WTC11 (cell line): Measurements from ENCODE around the gene CAAP1. TPM values are rescaled to one million over a fixed set of nuclear protein-coding genes. Genes with fewer than 3 reads are reported as not detected.

Experiments
- ATAC-seq: fragments of 200-7000 bp; cut with Tn5 transposase; 2 replicates; pipeline ENCODE4 v1.10.0; 2021; ENCODE audit warnings: mild to moderate bottlenecking, moderate library complexity
- CTCF ChIA-PET: fragments of 300-600 bp; sonication (Branson Sonifier 250); formaldehyde crosslinking; loops from one replicate; lab custom pipeline; 2021; ENCODE audit warnings: antibody characterized with exemption; lab: Charles Lee
- POLR2A ChIA-PET: fragments of 350-600 bp; sonication (Branson Sonifier 250); formaldehyde crosslinking; loops from one replicate; lab custom pipeline; 2021; ENCODE audit warnings: antibody characterized with exemption; lab: Charles Lee
- DNase-seq: peaks from one replicate; pipeline ENCODE4 v3.0.0; 2021; ENCODE audit warnings: low spot score
- H3K27ac Mint-ChIP-seq: 2 replicates; pipeline ENCODE4 v1.8.0; 2021; ENCODE audit warnings: mixed read lengths
- H3K27me3 Mint-ChIP-seq: 2 replicates; pipeline ENCODE4 v1.8.0; 2021; ENCODE audit warnings: low read depth, mild to moderate bottlenecking, moderate library complexity, mixed read lengths
- H3K36me3 Mint-ChIP-seq: 2 replicates; pipeline ENCODE4 v1.8.0; 2021; ENCODE audit warnings: mixed read lengths
- H3K4me1 Mint-ChIP-seq: 2 replicates; pipeline ENCODE4 v1.8.0; 2022; ENCODE audit warnings: mixed read lengths
- H3K4me3 Mint-ChIP-seq: 2 replicates; pipeline ENCODE4 v1.8.0; 2021; ENCODE audit warnings: mild to moderate bottlenecking, moderate library complexity, mixed read lengths
- H3K9me3 Mint-ChIP-seq: 2 replicates; pipeline ENCODE4 v1.8.0; 2021; ENCODE audit warnings: mixed read lengths
- CREM ChIP-seq: sonication (generic); formaldehyde crosslinking; IDR thresholded peaks from 2 replicates; pipeline ENCODE4 v1.8.1; 2022; ENCODE audit warnings: mild to moderate bottlenecking, missing genetic modification reagents, moderate library complexity
- FOXJ3 ChIP-seq: sonication (generic); formaldehyde crosslinking; IDR thresholded peaks from 2 replicates; pipeline ENCODE4 v1.9.0; 2021; ENCODE audit warnings: missing genetic modification reagents, mild to moderate bottlenecking, borderline replicate concordance
- FOXK1 ChIP-seq: sonication (generic); formaldehyde crosslinking; IDR thresholded peaks from 2 replicates; pipeline ENCODE4 v1.8.0; 2022; ENCODE audit warnings: mild to moderate bottlenecking, moderate library complexity, missing genetic modification reagents
- FOXP1 ChIP-seq: sonication (generic); formaldehyde crosslinking; IDR thresholded peaks from 2 replicates; pipeline ENCODE4 v1.8.0; 2022; ENCODE audit warnings: missing genetic modification reagents, mild to moderate bottlenecking, moderate library complexity, borderline replicate concordance
- GRHL2 ChIP-seq: fragments of 250-450 bp; sonication (Bioruptor Pico); IDR thresholded peaks from 2 replicates; pipeline ENCODE4 v1.8.0; 2022; ENCODE audit warnings: mild to moderate bottlenecking, moderate library complexity; ENCODE audit not compliant: insufficient replicate concordance, severe bottlenecking
- HMGA2 ChIP-seq: fragments of 250-450 bp; sonication (Bioruptor Pico); IDR thresholded peaks from 2 replicates; pipeline ENCODE4 v1.4.0; 2021; ENCODE audit warnings: mild to moderate bottlenecking, moderate library complexity
- JAZF1 ChIP-seq: fragments of 250-450 bp; sonication (Bioruptor Pico); IDR thresholded peaks from 2 replicates; pipeline ENCODE4 v1.9.0; 2021; ENCODE audit warnings: moderate library complexity, mild to moderate bottlenecking, inconsistent platforms
- JUN ChIP-seq: sonication (generic); formaldehyde crosslinking; IDR thresholded peaks from 2 replicates; pipeline ENCODE4 v1.8.0; 2023; ENCODE audit warnings: mild to moderate bottlenecking, missing genetic modification reagents
- NR2C2 ChIP-seq: sonication (generic); formaldehyde crosslinking; IDR thresholded peaks from 2 replicates; pipeline ENCODE4 v1.8.0; 2022; ENCODE audit warnings: mild to moderate bottlenecking, missing genetic modification reagents
- OVOL2 ChIP-seq: fragments of 250-450 bp; sonication (Bioruptor Pico); IDR thresholded peaks from 2 replicates; pipeline ENCODE4 v1.9.0; 2021; ENCODE audit warnings: mild to moderate bottlenecking, borderline replicate concordance
- PRRX2 ChIP-seq: fragments of 250-450 bp; sonication (Bioruptor Pico); IDR thresholded peaks from 2 replicates; pipeline ENCODE4 v1.8.0; 2021; ENCODE audit warnings: mild to moderate bottlenecking
- RELA ChIP-seq: sonication (generic); formaldehyde crosslinking; IDR thresholded peaks from 2 replicates; pipeline ENCODE4 v1.8.1; 2022; ENCODE audit warnings: missing genetic modification reagents, mild to moderate bottlenecking, borderline replicate concordance
- RORB ChIP-seq: fragments of 250-450 bp; sonication (Bioruptor Pico); IDR thresholded peaks from 2 replicates; pipeline ENCODE4 v1.9.0; 2021; ENCODE audit warnings: mild to moderate bottlenecking
- SMAD3 ChIP-seq: sonication (generic); formaldehyde crosslinking; IDR thresholded peaks from 2 replicates; pipeline ENCODE4 v1.8.0; 2022; ENCODE audit warnings: missing genetic modification reagents, mild to moderate bottlenecking, borderline replicate concordance
- TCF7 ChIP-seq: sonication (generic); formaldehyde crosslinking; IDR thresholded peaks from 2 replicates; pipeline ENCODE4 v1.8.0; 2022; ENCODE audit warnings: mild to moderate bottlenecking, low read depth, missing genetic modification reagents, moderate library complexity
- TP53 ChIP-seq: sonication (generic); formaldehyde crosslinking; IDR thresholded peaks from 2 replicates; pipeline ENCODE4 v1.8.1; 2023; ENCODE audit warnings: mild to moderate bottlenecking, missing genetic modification reagents
- ZNF121 ChIP-seq: sonication (generic); formaldehyde crosslinking; IDR thresholded peaks from 2 replicates; pipeline ENCODE4 v1.8.0; 2023; ENCODE audit warnings: missing genetic modification reagents
- ZNF423 ChIP-seq: fragments of 250-450 bp; sonication (Bioruptor Pico); IDR thresholded peaks from 2 replicates; pipeline ENCODE4 v2.1.2; 2022; ENCODE audit warnings: mild to moderate bottlenecking, moderate library complexity
- total RNA-seq: library from RNA; stranded (reverse); gene quantifications from 3 replicates; pipeline ENCODE4 v1.2.3, GENCODE V29; 2021
- TF ChIP-seq, protein P1 (sequence below): sonication (generic); formaldehyde crosslinking; IDR thresholded peaks from 2 replicates; pipeline ENCODE4 v1.8.0; 2022; ENCODE audit warnings: missing genetic modification reagents
- TF ChIP-seq, protein P2 (sequence below): sonication (generic); formaldehyde crosslinking; IDR thresholded peaks from 2 replicates; pipeline ENCODE4 v1.8.0; 2022; ENCODE audit warnings: mild to moderate bottlenecking, missing genetic modification reagents
- TF ChIP-seq, protein P3 (sequence below): sonication (generic); formaldehyde crosslinking; IDR thresholded peaks from 2 replicates; pipeline ENCODE4 v1.8.1; 2023; ENCODE audit warnings: mild to moderate bottlenecking, moderate library complexity, missing genetic modification reagents
- TF ChIP-seq, protein P4 (sequence below): sonication (generic); formaldehyde crosslinking; IDR thresholded peaks from 2 replicates; pipeline ENCODE4 v1.8.0; 2023; ENCODE audit warnings: missing genetic modification reagents
- TF ChIP-seq, protein P5 (sequence below): sonication (generic); formaldehyde crosslinking; IDR thresholded peaks from 2 replicates; pipeline ENCODE4 v1.8.1; 2023; ENCODE audit warnings: mild to moderate bottlenecking, missing genetic modification reagents
- TF ChIP-seq, protein P6 (sequence below): sonication (generic); formaldehyde crosslinking; IDR thresholded peaks from 2 replicates; pipeline ENCODE4 v1.8.1; 2022; ENCODE audit warnings: missing genetic modification reagents, borderline replicate concordance

Gene CAAP1
- total RNA-seq, 1 experiment from 2014 or later: 45.4 TPM

DNA sequence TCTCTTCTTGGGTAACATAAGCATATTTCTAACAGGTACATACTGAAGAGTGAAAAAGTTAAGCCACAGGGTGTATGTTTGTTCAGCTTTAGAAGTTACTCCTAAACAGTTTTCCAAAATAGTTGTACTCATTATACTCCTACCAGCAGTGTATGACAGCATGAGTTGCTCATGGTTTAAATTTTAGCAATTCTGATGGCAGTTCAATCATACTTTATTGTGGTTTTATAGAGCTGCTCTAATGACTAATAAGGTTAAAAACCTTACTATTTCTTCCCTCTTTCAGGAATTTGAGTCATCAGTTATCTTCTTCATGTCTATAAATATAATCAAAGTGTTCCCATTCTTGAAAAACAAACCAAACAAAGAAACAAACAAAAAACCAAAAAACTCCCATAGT is 81.5 kb downstream of the CAAP1 start:
- no peak for DNase-seq
- POLR2A ChIA-PET: no interaction called here
- TF ChIP-seq FOXJ3 (no peak), SMAD3 (CRISPR knock-in tag) (no peak), JUN (CRISPR knock-in tag) (no peak), OVOL2 (CRISPR knock-in tag) (no peak), PRRX2 (no peak), HMGA2 (no peak), ZNF423 (CRISPR knock-in tag) (no peak), FOXK1 (no peak), TCF7 (CRISPR knock-in tag) (no peak), CREM (no peak), RELA (CRISPR knock-in tag) (no peak), FOXP1 (no peak), GRHL2 (CRISPR knock-in tag) (no peak), NR2C2 (CRISPR knock-in tag) (no peak), TP53 (CRISPR knock-in tag) (no peak)
- TF ChIP-seq, protein P1, sequence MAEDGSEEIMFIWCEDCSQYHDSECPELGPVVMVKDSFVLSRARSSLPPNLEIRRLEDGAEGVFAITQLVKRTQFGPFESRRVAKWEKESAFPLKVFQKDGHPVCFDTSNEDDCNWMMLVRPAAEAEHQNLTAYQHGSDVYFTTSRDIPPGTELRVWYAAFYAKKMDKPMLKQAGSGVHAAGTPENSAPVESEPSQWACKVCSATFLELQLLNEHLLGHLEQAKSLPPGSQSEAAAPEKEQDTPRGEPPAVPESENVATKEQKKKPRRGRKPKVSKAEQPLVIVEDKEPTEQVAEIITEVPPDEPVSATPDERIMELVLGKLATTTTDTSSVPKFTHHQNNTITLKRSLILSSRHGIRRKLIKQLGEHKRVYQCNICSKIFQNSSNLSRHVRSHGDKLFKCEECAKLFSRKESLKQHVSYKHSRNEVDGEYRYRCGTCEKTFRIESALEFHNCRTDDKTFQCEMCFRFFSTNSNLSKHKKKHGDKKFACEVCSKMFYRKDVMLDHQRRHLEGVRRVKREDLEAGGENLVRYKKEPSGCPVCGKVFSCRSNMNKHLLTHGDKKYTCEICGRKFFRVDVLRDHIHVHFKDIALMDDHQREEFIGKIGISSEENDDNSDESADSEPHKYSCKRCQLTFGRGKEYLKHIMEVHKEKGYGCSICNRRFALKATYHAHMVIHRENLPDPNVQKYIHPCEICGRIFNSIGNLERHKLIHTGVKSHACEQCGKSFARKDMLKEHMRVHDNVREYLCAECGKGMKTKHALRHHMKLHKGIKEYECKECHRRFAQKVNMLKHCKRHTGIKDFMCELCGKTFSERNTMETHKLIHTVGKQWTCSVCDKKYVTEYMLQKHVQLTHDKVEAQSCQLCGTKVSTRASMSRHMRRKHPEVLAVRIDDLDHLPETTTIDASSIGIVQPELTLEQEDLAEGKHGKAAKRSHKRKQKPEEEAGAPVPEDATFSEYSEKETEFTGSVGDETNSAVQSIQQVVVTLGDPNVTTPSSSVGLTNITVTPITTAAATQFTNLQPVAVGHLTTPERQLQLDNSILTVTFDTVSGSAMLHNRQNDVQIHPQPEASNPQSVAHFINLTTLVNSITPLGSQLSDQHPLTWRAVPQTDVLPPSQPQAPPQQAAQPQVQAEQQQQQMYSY (CRISPR knock-in tag): no peak
- TF ChIP-seq, protein P2, sequence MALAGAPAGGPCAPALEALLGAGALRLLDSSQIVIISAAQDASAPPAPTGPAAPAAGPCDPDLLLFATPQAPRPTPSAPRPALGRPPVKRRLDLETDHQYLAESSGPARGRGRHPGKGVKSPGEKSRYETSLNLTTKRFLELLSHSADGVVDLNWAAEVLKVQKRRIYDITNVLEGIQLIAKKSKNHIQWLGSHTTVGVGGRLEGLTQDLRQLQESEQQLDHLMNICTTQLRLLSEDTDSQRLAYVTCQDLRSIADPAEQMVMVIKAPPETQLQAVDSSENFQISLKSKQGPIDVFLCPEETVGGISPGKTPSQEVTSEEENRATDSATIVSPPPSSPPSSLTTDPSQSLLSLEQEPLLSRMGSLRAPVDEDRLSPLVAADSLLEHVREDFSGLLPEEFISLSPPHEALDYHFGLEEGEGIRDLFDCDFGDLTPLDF (CRISPR knock-in tag): no peak
- TF ChIP-seq, protein P3, sequence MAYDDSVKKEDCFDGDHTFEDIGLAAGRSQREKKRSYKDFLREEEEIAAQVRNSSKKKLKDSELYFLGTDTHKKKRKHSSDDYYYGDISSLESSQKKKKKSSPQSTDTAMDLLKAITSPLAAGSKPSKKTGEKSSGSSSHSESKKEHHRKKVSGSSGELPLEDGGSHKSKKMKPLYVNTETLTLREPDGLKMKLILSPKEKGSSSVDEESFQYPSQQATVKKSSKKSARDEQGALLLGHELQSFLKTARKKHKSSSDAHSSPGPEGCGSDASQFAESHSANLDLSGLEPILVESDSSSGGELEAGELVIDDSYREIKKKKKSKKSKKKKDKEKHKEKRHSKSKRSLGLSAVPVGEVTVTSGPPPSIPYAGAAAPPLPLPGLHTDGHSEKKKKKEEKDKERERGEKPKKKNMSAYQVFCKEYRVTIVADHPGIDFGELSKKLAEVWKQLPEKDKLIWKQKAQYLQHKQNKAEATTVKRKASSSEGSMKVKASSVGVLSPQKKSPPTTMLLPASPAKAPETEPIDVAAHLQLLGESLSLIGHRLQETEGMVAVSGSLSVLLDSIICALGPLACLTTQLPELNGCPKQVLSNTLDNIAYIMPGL (CRISPR knock-in tag): no peak
- TF ChIP-seq, all 79 proteins: peak for 0
- H3K9me3 Mint-ChIP-seq: peaks cover 13% of the 10 kb centered on the region
- CTCF ChIA-PET: no interaction called here
- no peaks in the 10 kb centered on the region for H3K36me3 Mint-ChIP-seq
- no peak overlapping the region for H3K4me3 Mint-ChIP-seq
- no peaks in the 10 kb centered on the region for H3K27me3 Mint-ChIP-seq
- no peaks in the 10 kb centered on the region for H3K4me1 Mint-ChIP-seq
- ATAC-seq: no peak
- H3K27ac Mint-ChIP-seq: no peak overlapping the region

DNA sequence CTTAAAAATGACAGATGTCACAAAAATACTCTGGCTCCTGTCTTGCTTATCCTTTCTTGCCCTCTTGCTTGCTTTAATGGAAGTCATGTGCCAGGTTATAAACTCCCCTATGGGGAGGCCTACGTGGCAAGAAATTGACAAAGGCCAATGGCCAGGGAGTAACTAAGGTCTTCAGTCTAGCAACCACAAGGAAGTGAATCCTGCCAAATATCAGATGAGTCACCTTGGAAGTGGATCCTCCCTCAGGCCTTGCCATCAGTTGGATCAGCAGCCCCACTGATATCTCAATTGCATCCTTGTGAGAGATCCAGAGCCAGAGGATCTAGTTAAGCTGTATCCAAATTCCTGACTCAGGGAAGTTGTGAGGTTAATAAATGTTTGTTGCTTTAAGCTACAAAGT is 82.8 kb downstream of the CAAP1 start:
- Mint-ChIP-seq H3K4me3 (no peak overlapping the region), H3K36me3 (no peaks in the 10 kb centered on the region), H3K4me1 (no peaks in the 10 kb centered on the region), H3K27me3 (no peaks in the 10 kb centered on the region), H3K27ac (no peak overlapping the region), H3K9me3 (peaks cover 16% of the 10 kb centered on the region)
- no peak for ATAC-seq
- POLR2A ChIA-PET: no interaction called here
- no peak for DNase-seq
- CTCF ChIA-PET: no interaction called here
- TF ChIP-seq, protein P4, sequence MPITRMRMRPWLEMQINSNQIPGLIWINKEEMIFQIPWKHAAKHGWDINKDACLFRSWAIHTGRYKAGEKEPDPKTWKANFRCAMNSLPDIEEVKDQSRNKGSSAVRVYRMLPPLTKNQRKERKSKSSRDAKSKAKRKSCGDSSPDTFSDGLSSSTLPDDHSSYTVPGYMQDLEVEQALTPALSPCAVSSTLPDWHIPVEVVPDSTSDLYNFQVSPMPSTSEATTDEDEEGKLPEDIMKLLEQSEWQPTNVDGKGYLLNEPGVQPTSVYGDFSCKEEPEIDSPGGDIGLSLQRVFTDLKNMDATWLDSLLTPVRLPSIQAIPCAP (CRISPR knock-in tag): no peak
- TF ChIP-seq, protein P1 (CRISPR knock-in tag): no peak
- TF ChIP-seq, protein P5, sequence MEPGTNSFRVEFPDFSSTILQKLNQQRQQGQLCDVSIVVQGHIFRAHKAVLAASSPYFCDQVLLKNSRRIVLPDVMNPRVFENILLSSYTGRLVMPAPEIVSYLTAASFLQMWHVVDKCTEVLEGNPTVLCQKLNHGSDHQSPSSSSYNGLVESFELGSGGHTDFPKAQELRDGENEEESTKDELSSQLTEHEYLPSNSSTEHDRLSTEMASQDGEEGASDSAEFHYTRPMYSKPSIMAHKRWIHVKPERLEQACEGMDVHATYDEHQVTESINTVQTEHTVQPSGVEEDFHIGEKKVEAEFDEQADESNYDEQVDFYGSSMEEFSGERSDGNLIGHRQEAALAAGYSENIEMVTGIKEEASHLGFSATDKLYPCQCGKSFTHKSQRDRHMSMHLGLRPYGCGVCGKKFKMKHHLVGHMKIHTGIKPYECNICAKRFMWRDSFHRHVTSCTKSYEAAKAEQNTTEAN: no peak
- TF ChIP-seq, protein P6, sequence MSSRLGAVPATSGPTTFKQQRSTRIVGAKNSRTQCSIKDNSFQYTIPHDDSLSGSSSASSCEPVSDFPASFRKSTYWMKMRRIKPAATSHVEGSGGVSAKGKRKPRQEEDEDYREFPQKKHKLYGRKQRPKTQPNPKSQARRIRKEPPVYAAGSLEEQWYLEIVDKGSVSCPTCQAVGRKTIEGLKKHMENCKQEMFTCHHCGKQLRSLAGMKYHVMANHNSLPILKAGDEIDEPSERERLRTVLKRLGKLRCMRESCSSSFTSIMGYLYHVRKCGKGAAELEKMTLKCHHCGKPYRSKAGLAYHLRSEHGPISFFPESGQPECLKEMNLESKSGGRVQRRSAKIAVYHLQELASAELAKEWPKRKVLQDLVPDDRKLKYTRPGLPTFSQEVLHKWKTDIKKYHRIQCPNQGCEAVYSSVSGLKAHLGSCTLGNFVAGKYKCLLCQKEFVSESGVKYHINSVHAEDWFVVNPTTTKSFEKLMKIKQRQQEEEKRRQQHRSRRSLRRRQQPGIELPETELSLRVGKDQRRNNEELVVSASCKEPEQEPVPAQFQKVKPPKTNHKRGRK (CRISPR knock-in tag): no peak
- no peak for TF ChIP-seq RORB (CRISPR knock-in tag)
- TF ChIP-seq JAZF1: no peak
- no peak for TF ChIP-seq ZNF121
